H1 (cell line): Measurements from ENCODE around the gene PIGU. TPM values are rescaled to one million over a fixed set of nuclear protein-coding genes. Genes with fewer than 3 reads are reported as not detected.

Source experiments
- CTCF ChIA-PET: fragments of 300-600 bp; sonication (Branson Sonifier 250); formaldehyde crosslinking; loops from one replicate; lab custom pipeline; 2021; ENCODE audit not compliant: partially characterized antibody; lab: Charles Lee
- POLR2A ChIA-PET: fragments of 300-600 bp; sonication (Branson Sonifier 250); formaldehyde crosslinking; loops from one replicate; lab custom pipeline; 2021; ENCODE audit warnings: inconsistent platforms; ENCODE audit not compliant: partially characterized antibody; lab: Charles Lee
- DNase-seq, 2 experiments: peaks; one replicate each; pipeline versions ENCODE4 v3.0.0 to v3.0.0-alpha.2; 2010 to 2022; ENCODE audit warnings: low spot score in 2 of 2, low read depth in 1 of 2, mixed read lengths in 1 of 2
- FAIRE-seq: peaks from 2 replicates; lab custom pipeline; 2011; peaks lifted over from hg19 to GRCh38; lab: Jason Lieb, UNC
- H2AFZ ChIP-seq: 2 replicates; pipeline ENCODE4 v1.8.1; 2012; ENCODE audit warnings: low read length, inconsistent platforms
- H2AK5ac ChIP-seq: 2 replicates; pipeline ENCODE4 v1.6.1; 2013; ENCODE audit warnings: low read depth, low read length
- H2BK120ac ChIP-seq: replicated peaks from 2 replicates; pipeline ENCODE3; 2013; ENCODE audit warnings: low read depth, low read length, inconsistent platforms
- H2BK12ac ChIP-seq: 2 replicates; pipeline ENCODE4 v1.6.1; 2013; ENCODE audit warnings: low read depth, low read length
- H2BK15ac ChIP-seq: 2 replicates; pipeline ENCODE4 v1.6.1; 2013; ENCODE audit warnings: low read length
- H2BK20ac ChIP-seq: 2 replicates; pipeline ENCODE4 v1.6.1; 2013; ENCODE audit warnings: low read length
- H2BK5ac ChIP-seq: 2 replicates; pipeline ENCODE4 v1.6.1; 2013; ENCODE audit warnings: low read depth, low read length
- H3K14ac ChIP-seq: 2 replicates; pipeline ENCODE4 v1.6.1; 2013; ENCODE audit warnings: inconsistent platforms; ENCODE audit not compliant: insufficient read length
- H3K18ac ChIP-seq: 2 replicates; pipeline ENCODE4 v1.6.1; 2013; ENCODE audit warnings: low read length; ENCODE audit errors: extremely low read depth
- H3K23ac ChIP-seq: 2 replicates; pipeline ENCODE4 v1.6.1; 2013; ENCODE audit warnings: inconsistent platforms; ENCODE audit not compliant: insufficient read length
- H3K23me2 ChIP-seq: 2 replicates; pipeline ENCODE4 v1.6.1; 2013; ENCODE audit warnings: low read depth, low read length
- H3K27ac ChIP-seq: 2 replicates; pipeline ENCODE4 v1.6.1; 2011; ENCODE audit warnings: low read depth, low read length, inconsistent platforms
- H3K27me3 ChIP-seq, 4 experiments: replicated peaks in 1 of 4; 1 replicate in 1 of 4; 2 replicates in 3 of 4; pipeline versions ENCODE4 v1.6.1 to v1.8.1; 2011 to 2013; ENCODE audit warnings: low read length in 3 of 4, mild to moderate bottlenecking in 3 of 4, inconsistent platforms in 2 of 4, mixed read lengths in 2 of 4, moderate library complexity in 1 of 4; ENCODE audit not compliant: control insufficient read depth in 3 of 4, insufficient read depth in 3 of 4; ENCODE audit errors: extremely low read depth in 1 of 4
- H3K36me3 ChIP-seq, 4 experiments: 2 replicates each; pipeline versions ENCODE4 v1.6.1 to v1.8.1; 2011 to 2013; ENCODE audit warnings: mild to moderate bottlenecking in 4 of 4, low read length in 3 of 4, moderate library complexity in 2 of 4, control low read depth in 1 of 4, inconsistent platforms in 1 of 4; ENCODE audit not compliant: insufficient read depth in 4 of 4, control insufficient read depth in 2 of 4
- H3K4ac ChIP-seq: replicated peaks from 2 replicates; pipeline ENCODE3; 2013; ENCODE audit warnings: low read length, low read depth, mixed read lengths, inconsistent platforms; ENCODE audit not compliant: insufficient read length
- H3K4me1 ChIP-seq, 4 experiments: replicated peaks in 1 of 4; 1 replicate in 1 of 4; 2 replicates in 3 of 4; pipeline versions ENCODE4 v1.6.1 to v1.8.1; 2011 to 2013; ENCODE audit warnings: low read length in 3 of 4, inconsistent platforms in 2 of 4, mixed read lengths in 1 of 4; ENCODE audit not compliant: insufficient read depth in 4 of 4, control insufficient read depth in 3 of 4
- H3K4me2 ChIP-seq, 2 experiments: 2 replicates each; pipeline versions ENCODE4 v1.6.1 to v1.8.1; 2011 to 2013; ENCODE audit warnings: low read depth in 2 of 2, low read length in 2 of 2, control low read depth in 1 of 2, inconsistent platforms in 1 of 2, mild to moderate bottlenecking in 1 of 2; ENCODE audit not compliant: insufficient read depth in 1 of 2
- H3K4me3 ChIP-seq, 4 experiments: fragments of 200-600, 300-600 bp in 1 of 4; sonication (generic), shearing (Covaris generic), sonication (Bioruptor Twin) in 1 of 4; 2 replicates each; pipeline versions ENCODE4 v1.5.1 to v1.8.1; 2011 to 2016; ENCODE audit warnings: low read length in 4 of 4, low read depth in 3 of 4, control low read depth in 2 of 4, inconsistent platforms in 2 of 4, mild to moderate bottlenecking in 2 of 4, mixed read lengths in 1 of 4, moderate library complexity in 1 of 4; ENCODE audit not compliant: insufficient read depth in 2 of 4; ENCODE audit errors: extremely low read depth in 1 of 4
- H3K56ac ChIP-seq: replicated peaks from 2 replicates; pipeline ENCODE3; 2013; ENCODE audit warnings: low read depth, mild to moderate bottlenecking, mixed read lengths, low read length, inconsistent platforms; ENCODE audit not compliant: insufficient read length
- H3K79me1 ChIP-seq: 2 replicates; pipeline ENCODE4 v1.6.1; 2013; ENCODE audit warnings: low read depth, low read length, control low read depth
- H3K79me2 ChIP-seq, 2 experiments: 2 replicates each; pipeline versions ENCODE4 v1.6.1 to v1.8.1; 2012 to 2013; ENCODE audit warnings: low read length in 2 of 2, mild to moderate bottlenecking in 2 of 2, inconsistent platforms in 1 of 2; ENCODE audit not compliant: insufficient read depth in 2 of 2, control insufficient read depth in 1 of 2
- H3K9ac ChIP-seq, 4 experiments: replicated peaks in 1 of 4; 1 replicate in 1 of 4; 2 replicates in 3 of 4; pipeline versions ENCODE4 v1.6.1 to v1.8.1; 2011 to 2013; ENCODE audit warnings: low read depth in 3 of 4, low read length in 3 of 4, control low read depth in 2 of 4, mild to moderate bottlenecking in 2 of 4, moderate library complexity in 2 of 4, inconsistent platforms in 1 of 4; ENCODE audit errors: extremely low read depth in 1 of 4
- H3K9me3 ChIP-seq, 2 experiments: 2 replicates each; pipeline versions ENCODE4 v1.6.1 to v1.8.1; 2012 to 2013; ENCODE audit warnings: mild to moderate bottlenecking in 2 of 2, moderate library complexity in 2 of 2, control low read depth in 1 of 2, inconsistent platforms in 1 of 2, low read depth in 1 of 2, low read length in 1 of 2, mixed read lengths in 1 of 2; ENCODE audit not compliant: insufficient read depth in 2 of 2
- H4K20me1 ChIP-seq, 2 experiments: replicated peaks in 1 of 2; 2 replicates each; pipeline versions ENCODE3 to v1.8.1; 2011 to 2013; ENCODE audit warnings: inconsistent platforms in 2 of 2, low read length in 2 of 2, mild to moderate bottlenecking in 1 of 2; ENCODE audit not compliant: insufficient read depth in 2 of 2, control insufficient read depth in 1 of 2
- H4K5ac ChIP-seq: 2 replicates; pipeline ENCODE4 v1.6.1; 2013; ENCODE audit warnings: low read length, low read depth, mixed read lengths, inconsistent platforms; ENCODE audit not compliant: insufficient read length
- H4K8ac ChIP-seq: 2 replicates; pipeline ENCODE4 v1.8.0; 2013; ENCODE audit warnings: mild to moderate bottlenecking, moderate library complexity, low read length, inconsistent platforms; ENCODE audit not compliant: insufficient read depth; ENCODE audit errors: extremely low read depth
- H4K91ac ChIP-seq: replicated peaks from 2 replicates; pipeline ENCODE3; 2013; ENCODE audit warnings: low read length, mixed read lengths, inconsistent platforms; ENCODE audit not compliant: insufficient read length
- ASH2L ChIP-seq: fragments of 200-600, 300-600 bp; sonication (generic); IDR thresholded peaks from one replicate; pipeline ENCODE4 v1.7.1; 2017; ENCODE audit warnings: low read length
- CBX5 ChIP-seq: fragments of 300-800, 300-1000 bp; sonication (generic); IDR thresholded peaks from 2 replicates; pipeline ENCODE4 v1.7.1; 2016; ENCODE audit warnings: antibody characterized with exemption, low read length, low read depth
- GABPA ChIP-seq: IDR thresholded peaks from 2 replicates; pipeline ENCODE4 v1.6.1; 2011; ENCODE audit warnings: mild to moderate bottlenecking, low read length, moderate library complexity, borderline replicate concordance; ENCODE audit not compliant: insufficient read depth
- GTF2F1 ChIP-seq: IDR thresholded peaks from 2 replicates; pipeline ENCODE4 v1.6.1; 2012; ENCODE audit warnings: low read depth, low read length, improper control_type of control experiment, borderline replicate concordance
- KDM4A ChIP-seq: IDR thresholded peaks from one replicate; pipeline ENCODE4 v1.7.1; 2012; ENCODE audit warnings: low read depth, mild to moderate bottlenecking, moderate library complexity, low read length, inconsistent platforms; ENCODE audit not compliant: severe bottlenecking
- MAFK ChIP-seq: IDR thresholded peaks from 2 replicates; pipeline ENCODE4 v1.6.1; 2012; ENCODE audit warnings: low read depth, mild to moderate bottlenecking, improper control_type of control experiment, low read length
- SUZ12 ChIP-seq: fragments of 200-600 bp; sonication (generic); IDR thresholded peaks from 2 replicates; pipeline ENCODE4 v1.6.1; 2012; ENCODE audit warnings: mild to moderate bottlenecking, inconsistent platforms, low read length, moderate library complexity, mixed read lengths
- WGBS, 2 experiments: shearing (Covaris generic) in 1 of 2; methylation state at CpG; one replicate each; pipeline versions ENCODE4 v1.1.6 to v1.1.7; 2013 to 2015; ENCODE audit warnings: low lambda C conversion rate in 2 of 2, mixed read lengths in 2 of 2, inconsistent platforms in 1 of 2, low coverage in 1 of 2, missing lambda C conversion rate in 1 of 2; ENCODE audit not compliant: insufficient replicate concordance in 2 of 2, insufficient coverage in 1 of 2, insufficient read length in 1 of 2; ENCODE audit errors: extremely low coverage in 1 of 2, missing lambda C conversion rate in 1 of 2; 5-methylcytosine and 5-hydroxymethylcytosine counted together
- polyA plus RNA-seq, 7 experiments: library from polyadenylated mRNA; depleted of rRNA in 3 of 7; stranded (reverse) in 5 of 7; unstranded in 2 of 7; fragments of >200 nt in 5 of 7; fragments of 200-250 nt in 2 of 7; gene quantifications; 1 replicate in 5 of 7; 2 replicates in 1 of 7; 4 replicates in 1 of 7; pipeline versions ENCODE4 v1.2.1 to v1.2.3, GENCODE V29; 2011 to 2013; ENCODE audit warnings: missing spikeins in 2 of 7, mixed read lengths in 2 of 7
- total RNA-seq: library from RNA; stranded (reverse); fragmentation: NEBNext Ultra II Directional; extraction: Animal tissue kit (Norgen Biotek cat#: 25700); gene quantifications from 2 replicates; pipeline ENCODE4 v1.2.1, GENCODE V29; 2021

Gene PIGU
- total and polyA plus RNA-seq, 2 of the 8 experiments (the other 6 are each of a cell fraction or from before 2014, with no cell fraction given), result 28.3 to 117 TPM

- FAIRE-seq, result no peak
- Histone ChIP-seq H3K4me2 (no peak overlapping the region), H2BK5ac (no peak overlapping the region), H4K91ac (no peak overlapping the region), H3K18ac (no peak overlapping the region), H4K8ac (no peak overlapping the region), H3K79me1 (no peaks in the 10 kb centered on the region), H2AFZ (no peak overlapping the region), H3K9ac (no peak overlapping the region), H3K4me1 (peaks cover 0 to 9% (median 0%) of the 10 kb centered on the region in 4 experiments; a peak in 4 of 7 replicates), H3K27me3 (0 out of 7 replicates have a peak, but pooled peaks cover 0 to 2% (median 0%) of the 10 kb centered on the region in 4 experiments), H4K20me1 (no peaks in the 10 kb centered on the region), H3K23ac (no peak overlapping the region), H2BK20ac (no peak overlapping the region), H3K14ac (no peak overlapping the region), H3K27ac (no peak overlapping the region)
- no peak for TF ChIP-seq GTF2F1
- TF ChIP-seq MAFK, result no peak
- no peak for TF ChIP-seq KDM4A
- TF ChIP-seq GABPA, result no peak
- no peak for TF ChIP-seq ASH2L
- TF ChIP-seq SUZ12, result no peak
- no peak for TF ChIP-seq CBX5
- TF ChIP-seq, all 59 proteins: peak for 0
- Histone ChIP-seq H3K4me3 (no peak overlapping the region), H3K79me2 (no peaks in the 10 kb centered on the region), H2AK5ac (no peak overlapping the region), H4K5ac (no peak overlapping the region), H2BK15ac (no peak overlapping the region), H3K36me3 (no peaks in the 10 kb centered on the region), H2BK120ac (no peak overlapping the region), H3K4ac (no peak overlapping the region), H3K56ac (no peak overlapping the region), H3K23me2 (no peaks in the 10 kb centered on the region), H2BK12ac (no peak overlapping the region), H3K9me3 (no peaks in the 10 kb centered on the region)
- DNase-seq, result no peak
- CTCF ChIA-PET, result no interaction called here
- 88% methylated on average over 6 of the region's 6 CpGs; no CpG with 5 or more reads in 1 of the 2 experiments for WGBS, 2 experiments
- POLR2A ChIA-PET, result no interaction called here
These were observed 124.3 kb downstream of the PIGU start for GRCh38 chr20:34552569-34552968.
